OCI-LY3 (cell line): ENCODE results near the gene NPHP4.

Source experiments
- H2AFZ ChIP-seq: fragments of 200-600, 300-600 bp; shearing (Covaris generic); 2 replicates; pipeline ENCODE4 v1.6.0; 2014; ENCODE audit warnings: antibody characterized with exemption, low read depth, low read length
- H3K27ac ChIP-seq: fragments of 200-600, 300-600 bp; sonication (generic); 2 replicates; pipeline ENCODE4 v1.5.1; 2014; ENCODE audit warnings: mild to moderate bottlenecking, low read length, moderate library complexity, mixed read lengths
- H3K27me3 ChIP-seq: fragments of 200-600, 300-600 bp; sonication (generic); 2 replicates; pipeline ENCODE4 v1.6.1; 2014; ENCODE audit warnings: low read depth, low read length, mixed read lengths
- H3K36me3 ChIP-seq: fragments of 200-600, 300-600 bp; sonication (generic); replicated peaks from 2 replicates; pipeline ENCODE3; 2014; ENCODE audit warnings: low read depth, low read length, mixed read lengths
- H3K4me1 ChIP-seq: fragments of 300-600, 200-600 bp; sonication (generic); 2 replicates; pipeline ENCODE4 v1.6.1; 2014; ENCODE audit warnings: low read length, mixed read lengths
- H3K4me2 ChIP-seq: fragments of 200-600, 300-600 bp; sonication (generic); 2 replicates; pipeline ENCODE4 v1.6.1; 2014; ENCODE audit warnings: low read length, mixed read lengths
- H3K4me3 ChIP-seq: fragments of 300-600, 200-600 bp; sonication (generic); 2 replicates; pipeline ENCODE4 v1.5.1; 2014; ENCODE audit warnings: antibody characterized with exemption, mild to moderate bottlenecking, low read length, moderate library complexity
- H3K79me2 ChIP-seq: fragments of 300-600, 200-600 bp; shearing (Covaris generic); 2 replicates; pipeline ENCODE4 v1.6.1; 2014; ENCODE audit warnings: mild to moderate bottlenecking, low read length, mixed read lengths
- H3K9ac ChIP-seq: fragments of 300-600, 200-600 bp; shearing (Covaris generic); 2 replicates; pipeline ENCODE4 v1.6.0; 2014; ENCODE audit warnings: mild to moderate bottlenecking, low read length, moderate library complexity
- H3K9me3 ChIP-seq: fragments of 200-600, 300-600 bp; shearing (Covaris generic); 2 replicates; pipeline ENCODE4 v1.6.1; 2014; ENCODE audit warnings: low read length, mixed read lengths; ENCODE audit not compliant: insufficient read depth
- H4K20me1 ChIP-seq: fragments of 200-600, 300-600 bp; sonication (generic); 2 replicates; pipeline ENCODE4 v1.6.1; 2016; ENCODE audit warnings: low read length, mixed read lengths; ENCODE audit not compliant: insufficient read depth
- CTCF ChIP-seq: fragments of 200-600, 300-600 bp; sonication (generic); IDR thresholded peaks from 2 replicates; pipeline ENCODE4 v1.5.1; 2014; ENCODE audit warnings: antibody characterized with exemption, low read length, low read depth
- EZH2phosphoT487 ChIP-seq: fragments of 200-600 bp; shearing (Covaris generic); IDR thresholded peaks from 2 replicates; pipeline ENCODE4 v1.6.1; 2018; ENCODE audit warnings: antibody characterized with exemption, mixed run types, low read depth

Gene NPHP4

GRCh38 chr1:5821540-5822176 is 170.6 kb downstream of the NPHP4 start:
- TF ChIP-seq EZH2phosphoT487 = no peak
- TF ChIP-seq CTCF = no peak
- Histone ChIP-seq H3K4me3 (no peak overlapping the region), H3K4me1 (no peaks in the 10 kb centered on the region), H3K36me3 (no peaks in the 10 kb centered on the region), H2AFZ (no peak overlapping the region), H3K27me3 (no peaks in the 10 kb centered on the region), H3K79me2 (no peaks in the 10 kb centered on the region), H3K4me2 (no peak overlapping the region), H3K9me3 (no peaks in the 10 kb centered on the region), H4K20me1 (no peaks in the 10 kb centered on the region), H3K27ac (no peak overlapping the region), H3K9ac (no peak overlapping the region)

- Histone ChIP-seq H2AFZ (no peak overlapping the region), H3K4me3 (no peak overlapping the region), H3K4me2 (no peak overlapping the region), H3K27ac (no peak overlapping the region), H3K36me3 (no peaks in the 10 kb centered on the region), H3K9ac (no peak overlapping the region), H3K9me3 (no peaks in the 10 kb centered on the region), H3K27me3 (no peaks in the 10 kb centered on the region), H3K4me1 (no peaks in the 10 kb centered on the region), H4K20me1 (no peaks in the 10 kb centered on the region), H3K79me2 (no peaks in the 10 kb centered on the region)
- no peak for TF ChIP-seq EZH2phosphoT487
- TF ChIP-seq CTCF = no peak
These were observed 172.2 kb downstream of the NPHP4 start for GRCh38 chr1:5820026-5820421.

- no peaks in the 10 kb centered on the region for H3K36me3 ChIP-seq
- no peaks in the 10 kb centered on the region for H4K20me1 ChIP-seq
- no peak for TF ChIP-seq CTCF
- no peak for TF ChIP-seq EZH2phosphoT487
- no peaks in the 10 kb centered on the region for H3K79me2 ChIP-seq
- no peak overlapping the region for H3K4me3 ChIP-seq
- no peak overlapping the region for H3K9ac ChIP-seq
- no peak overlapping the region for H2AFZ ChIP-seq
- H3K27ac ChIP-seq = no peak overlapping the region
- no peaks in the 10 kb centered on the region for H3K9me3 ChIP-seq
- no peaks in the 10 kb centered on the region for H3K27me3 ChIP-seq
- no peaks in the 10 kb centered on the region for H3K4me1 ChIP-seq
- no peak overlapping the region for H3K4me2 ChIP-seq
These were observed 172.7 kb downstream of the NPHP4 start for GRCh38 chr1:5819391-5820025.

- H3K4me3 ChIP-seq = no peak overlapping the region
- no peaks in the 10 kb centered on the region for H4K20me1 ChIP-seq
- TF ChIP-seq EZH2phosphoT487 = no peak
- no peak for TF ChIP-seq CTCF
- no peaks in the 10 kb centered on the region for H3K27me3 ChIP-seq
- H3K36me3 ChIP-seq = no peaks in the 10 kb centered on the region
- H3K4me2 ChIP-seq = no peak overlapping the region
- H2AFZ ChIP-seq = no peak overlapping the region
- H3K9me3 ChIP-seq = no peaks in the 10 kb centered on the region
- no peaks in the 10 kb centered on the region for H3K79me2 ChIP-seq
- no peaks in the 10 kb centered on the region for H3K4me1 ChIP-seq
- H3K9ac ChIP-seq = no peak overlapping the region
- no peak overlapping the region for H3K27ac ChIP-seq
These were observed 173.5 kb downstream of the NPHP4 start for GRCh38 chr1:5818755-5819154.
